ENCODE data around the gene C3orf62. TPM values are rescaled to one million over a fixed set of nuclear protein-coding genes. Genes with fewer than 3 reads are reported as not detected.
"Not testable (repeated sequence)": the region's sequence is repeated elsewhere in the genome, so short reads cannot be mapped to it uniquely, and the experiment has no call there.

C3orf62 gene
- total and polyA plus RNA-seq, 12 donors, result 2.3 to 9.1 (median 2.8) TPM

DNA sequence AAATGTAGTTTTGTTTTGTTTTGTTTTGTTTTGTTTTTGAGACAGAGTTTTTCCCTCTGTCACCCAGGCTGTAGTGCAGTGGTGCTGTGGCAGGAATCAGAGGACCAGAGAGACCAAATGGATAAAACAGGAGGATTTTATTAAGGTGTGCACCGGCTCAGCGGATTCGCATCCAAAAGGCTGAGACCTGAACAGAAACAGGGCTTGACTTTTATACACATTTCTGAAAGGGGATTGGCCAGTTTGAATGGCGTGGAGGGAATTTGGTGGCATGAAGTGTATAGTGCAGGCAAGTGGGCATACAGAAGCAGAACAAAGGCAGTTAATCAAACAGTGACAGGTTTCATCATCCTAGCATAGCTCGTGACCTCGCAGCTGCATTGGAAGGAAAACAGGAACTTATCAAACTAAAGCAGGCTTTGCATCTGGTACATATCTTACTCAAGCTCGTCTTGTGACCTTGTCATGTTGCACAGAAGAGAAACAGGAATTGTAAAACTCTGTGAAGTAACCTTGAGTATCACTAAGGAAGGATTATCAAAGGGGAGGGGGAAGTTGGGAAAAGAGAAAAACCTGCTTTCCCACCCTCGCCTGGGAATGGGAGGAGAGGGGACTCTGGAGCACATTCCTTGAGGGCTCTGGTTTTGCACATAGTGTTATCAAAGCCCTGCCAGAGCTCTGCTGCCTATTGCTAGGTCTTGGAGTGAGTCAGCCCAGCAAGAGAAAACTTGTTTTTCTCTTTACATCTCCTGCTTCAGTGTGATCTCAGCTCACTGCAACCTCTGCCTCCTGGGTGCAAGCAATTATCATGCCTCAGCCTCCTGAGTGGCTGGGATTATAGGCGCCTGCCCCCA lies 38.5 kb downstream of the C3orf62 start:
- Histone ChIP-seq H3K36me3 (peaks cover 0 to 43% (median 0%) of the 10 kb centered on the region in 9 donors), H3K27ac (peak overlapping the region; percentile 37 to 87 (median 64)), H3K9me3 (peaks cover 0 to 17% (median 12%) of the 10 kb centered on the region in 11 donors), H3K27me3 (no peaks in the 10 kb centered on the region), H3K4me1 (peaks cover 0 to 24% (median 15%) of the 10 kb centered on the region in 9 donors), H3K4me3 (no peak overlapping the region)
- TF ChIP-seq, protein P1, sequence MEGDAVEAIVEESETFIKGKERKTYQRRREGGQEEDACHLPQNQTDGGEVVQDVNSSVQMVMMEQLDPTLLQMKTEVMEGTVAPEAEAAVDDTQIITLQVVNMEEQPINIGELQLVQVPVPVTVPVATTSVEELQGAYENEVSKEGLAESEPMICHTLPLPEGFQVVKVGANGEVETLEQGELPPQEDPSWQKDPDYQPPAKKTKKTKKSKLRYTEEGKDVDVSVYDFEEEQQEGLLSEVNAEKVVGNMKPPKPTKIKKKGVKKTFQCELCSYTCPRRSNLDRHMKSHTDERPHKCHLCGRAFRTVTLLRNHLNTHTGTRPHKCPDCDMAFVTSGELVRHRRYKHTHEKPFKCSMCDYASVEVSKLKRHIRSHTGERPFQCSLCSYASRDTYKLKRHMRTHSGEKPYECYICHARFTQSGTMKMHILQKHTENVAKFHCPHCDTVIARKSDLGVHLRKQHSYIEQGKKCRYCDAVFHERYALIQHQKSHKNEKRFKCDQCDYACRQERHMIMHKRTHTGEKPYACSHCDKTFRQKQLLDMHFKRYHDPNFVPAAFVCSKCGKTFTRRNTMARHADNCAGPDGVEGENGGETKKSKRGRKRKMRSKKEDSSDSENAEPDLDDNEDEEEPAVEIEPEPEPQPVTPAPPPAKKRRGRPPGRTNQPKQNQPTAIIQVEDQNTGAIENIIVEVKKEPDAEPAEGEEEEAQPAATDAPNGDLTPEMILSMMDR (IDR thresholded peaks at IDR 0.05), result no peak
- intact Hi-C loops (cut with DNase I), result no loop called here
- 56 to 62% methylated on average over 9 of the region's 9 CpGs for WGBS, 2 donors
- DNase-seq, result peak in 1 of 2 donors; percentile 31
- ATAC-seq, result peak; percentile 83 to 91 (median 88)

DNA sequence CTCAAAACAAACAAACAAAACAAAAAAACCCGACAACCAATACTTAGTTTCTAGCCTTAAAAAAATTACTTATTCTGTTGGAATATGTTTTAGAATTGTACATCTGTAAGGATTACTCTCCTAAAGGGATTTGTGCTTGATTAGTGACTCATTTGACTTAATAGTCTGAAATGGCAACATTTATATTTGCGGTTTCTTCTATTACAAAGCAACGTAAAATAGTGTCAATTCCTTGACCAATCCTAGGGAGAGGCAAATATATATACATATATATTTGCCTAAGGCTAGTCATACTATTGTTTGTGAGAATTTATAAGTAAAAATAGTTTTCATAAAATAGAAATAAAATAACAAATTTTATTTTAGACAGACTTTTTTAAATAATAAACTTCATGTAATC lies 39.7 kb downstream of the C3orf62 start:
- intact Hi-C loops (cut with DNase I), result no loop called here

DNA sequence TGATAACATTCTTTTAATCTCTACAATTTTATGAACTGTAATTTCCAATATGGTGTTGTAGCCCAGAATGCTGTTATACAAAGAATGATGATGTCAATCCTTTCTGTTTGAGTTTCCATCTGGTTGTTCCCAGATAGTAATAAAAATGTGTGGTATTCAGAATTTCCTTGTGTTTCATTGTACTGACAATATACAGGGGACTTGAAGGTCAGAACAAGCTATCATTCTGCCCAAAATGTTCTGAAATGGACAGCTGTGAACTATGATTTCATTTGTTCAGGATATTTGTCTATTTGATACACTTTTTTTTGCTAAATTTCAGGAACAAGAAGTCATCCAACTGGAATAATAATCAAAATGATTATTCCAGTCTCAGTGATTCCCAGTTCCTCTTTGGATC lies 40.8 kb downstream of the C3orf62 start:
- Histone ChIP-seq H3K4me1 (peaks cover 0 to 24% (median 15%) of the 10 kb centered on the region in 9 donors), H3K9me3 (peaks cover 0 to 40% (median 30%) of the 10 kb centered on the region in 11 donors), H3K4me3 (no peak overlapping the region), H3K27me3 (no peaks in the 10 kb centered on the region), H3K36me3 (peaks cover 0 to 41% (median 0%) of the 10 kb centered on the region in 9 donors), H3K27ac (no peak overlapping the region)
- ATAC-seq, result no peak
- intact Hi-C loops (cut with DNase I), result no loop called here
- TF ChIP-seq, protein P1 (IDR thresholded peaks at IDR 0.05), result no peak
- no peak for DNase-seq

More for the DNA sequence above, 39.7 kb downstream of the C3orf62 start:
- H3K4me1 ChIP-seq, result peaks cover 0 to 24% (median 15%) of the 10 kb centered on the region in 9 donors
- H3K36me3 ChIP-seq, result peaks cover 0 to 46% (median 0%) of the 10 kb centered on the region in 9 donors
- H3K27me3 ChIP-seq, result no peaks in the 10 kb centered on the region
- TF ChIP-seq, protein P1 (IDR thresholded peaks at IDR 0.05), result no peak
- no peak overlapping the region for H3K4me3 ChIP-seq
- H3K9me3 ChIP-seq, result peaks cover 0 to 29% (median 23%) of the 10 kb centered on the region in 11 donors
- ATAC-seq (no peak), DNase-seq (no peak)
- peak overlapping the region in 2 of 10 donors; percentile 20 for H3K27ac ChIP-seq
- WGBS, 2 donors, result 95 to 98% methylated on average over 3 of the region's 3 CpGs

DNA sequence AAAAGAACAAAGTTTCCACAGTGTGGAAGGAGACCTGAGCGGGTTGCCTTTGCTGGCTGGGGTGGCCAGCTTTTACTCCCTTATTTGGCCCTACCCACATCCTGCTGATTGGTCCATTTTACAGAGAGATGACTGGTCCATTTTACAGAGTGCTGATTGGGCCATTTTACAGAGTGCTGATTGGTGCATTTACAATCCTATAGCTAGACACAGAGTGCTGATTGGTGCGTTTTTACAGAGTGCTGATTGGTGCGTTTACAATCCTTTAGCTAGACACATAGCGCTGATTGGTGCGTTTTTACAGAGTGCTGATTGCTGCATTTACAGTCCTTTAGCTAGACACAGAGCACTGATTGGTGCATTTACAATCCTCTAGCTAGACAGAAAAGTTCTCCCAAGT lies 48.2 kb downstream of the C3orf62 start:
- not testable (repeated sequence) for DNase-seq

More for the DNA sequence above, 48.2 kb downstream of the C3orf62 start:
- intact Hi-C loops (cut with DNase I); ATAC-seq; H3K4me1 ChIP-seq; H3K4me3 ChIP-seq; H3K27me3 ChIP-seq; H3K27ac ChIP-seq: not testable (repeated sequence)
- H3K9me3 ChIP-seq, result peaks cover 0 to 79% (median 61%) of the 10 kb centered on the region in 11 donors
- H3K36me3 ChIP-seq, result peaks cover 0 to 36% (median 0%) of the 10 kb centered on the region in 9 donors
- 92 to 93% methylated on average over 5 of the region's 5 CpGs for WGBS, 2 donors

Data from heart right ventricle (tissue), 16 donors.